HG02571 (cell line): ENCODE results near the gene UTP3.
"Not testable (repeated sequence)": the region's sequence is repeated elsewhere in the genome, so short reads cannot be mapped to it uniquely, and the experiment has no call there.

ENCODE experiments used
- ATAC-seq: cut with Tn5 transposase; IDR thresholded peaks from one replicate; pipeline ENCODE4 v1.9.1; 2021; ENCODE audit warnings: mild to moderate bottlenecking, moderate library complexity; ENCODE audit not compliant: unreplicated experiment

The UTP3 gene, protein sequence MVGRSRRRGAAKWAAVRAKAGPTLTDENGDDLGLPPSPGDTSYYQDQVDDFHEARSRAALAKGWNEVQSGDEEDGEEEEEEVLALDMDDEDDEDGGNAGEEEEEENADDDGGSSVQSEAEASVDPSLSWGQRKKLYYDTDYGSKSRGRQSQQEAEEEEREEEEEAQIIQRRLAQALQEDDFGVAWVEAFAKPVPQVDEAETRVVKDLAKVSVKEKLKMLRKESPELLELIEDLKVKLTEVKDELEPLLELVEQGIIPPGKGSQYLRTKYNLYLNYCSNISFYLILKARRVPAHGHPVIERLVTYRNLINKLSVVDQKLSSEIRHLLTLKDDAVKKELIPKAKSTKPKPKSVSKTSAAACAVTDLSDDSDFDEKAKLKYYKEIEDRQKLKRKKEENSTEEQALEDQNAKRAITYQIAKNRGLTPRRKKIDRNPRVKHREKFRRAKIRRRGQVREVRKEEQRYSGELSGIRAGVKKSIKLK

DNA sequence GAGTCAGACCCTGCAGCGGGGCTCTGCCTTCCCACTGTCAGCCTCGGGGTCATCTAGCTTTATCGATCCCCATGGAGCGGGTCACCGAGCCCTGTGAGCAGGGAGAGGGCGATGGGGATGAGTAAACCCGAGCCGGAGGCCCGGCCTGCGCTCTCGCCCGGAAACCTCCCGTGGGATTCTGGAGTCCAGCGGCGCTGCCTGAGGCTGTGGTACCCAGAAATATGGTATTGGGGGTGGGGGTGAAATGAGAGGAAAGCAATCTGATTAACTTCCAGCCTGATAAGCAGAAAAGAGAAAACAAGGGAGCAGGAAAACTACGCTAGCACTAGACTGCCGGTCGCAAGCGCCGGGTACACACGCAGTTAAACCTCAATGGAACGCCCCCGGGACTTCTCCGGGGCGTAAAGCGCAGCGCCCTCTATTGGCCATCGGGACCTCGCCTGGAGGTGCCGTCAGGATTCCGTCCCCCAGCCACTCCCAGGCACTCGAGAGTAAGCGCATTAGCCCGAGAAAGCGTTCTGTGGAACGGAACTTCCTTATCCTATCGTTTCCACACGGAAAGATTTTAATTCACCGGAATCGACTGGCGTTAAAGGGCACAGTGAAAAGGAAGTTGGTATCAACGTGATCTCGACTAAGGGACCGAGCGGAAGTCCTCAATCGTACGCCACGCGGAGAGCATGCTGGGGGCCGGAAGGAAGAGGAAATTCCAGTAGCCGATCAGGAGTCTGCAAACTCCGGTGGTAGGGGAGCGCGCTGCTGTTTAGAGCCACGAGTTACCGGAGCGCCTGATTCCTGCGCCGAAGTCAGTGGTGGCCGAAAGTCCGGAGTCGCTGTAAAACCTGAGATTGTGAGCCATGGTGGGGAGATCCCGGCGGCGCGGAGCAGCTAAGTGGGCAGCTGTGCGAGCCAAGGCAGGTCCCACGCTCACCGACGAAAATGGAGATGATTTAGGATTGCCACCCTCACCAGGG lies at the start of gene UTP3:
Gene UTP3 (plus strand): TSS at position 712 of the 974 bp plus-strand sequence. CDS start 146 bp downstream, at position 858.
- ATAC-seq, result peak; percentile 92

DNA sequence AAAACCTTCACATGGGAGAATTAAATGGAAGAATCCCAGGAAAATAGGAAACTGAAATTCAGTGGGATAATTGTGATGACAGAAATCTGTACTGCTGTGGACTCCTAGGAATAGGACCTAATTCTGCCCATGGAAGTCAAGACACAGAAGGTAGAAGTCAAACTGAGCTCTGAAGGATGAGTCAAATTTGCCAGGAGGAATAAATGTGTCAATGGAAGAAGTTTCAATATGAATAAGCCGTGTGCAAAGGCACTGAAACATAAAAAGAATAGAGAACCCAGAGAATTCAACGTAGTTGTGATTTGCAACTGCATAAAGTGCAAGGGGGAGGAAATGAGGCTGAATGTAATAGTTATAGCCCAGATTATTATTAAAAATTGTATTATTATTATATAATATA lies 48.1 kb upstream of the UTP3 start:
- peak; percentile 72 for ATAC-seq

GRCh38 chr4:70650741-70651140 lies 37.6 kb upstream of the UTP3 start:
- not testable (repeated sequence) for ATAC-seq

GRCh38 chr4:70651864-70652506 lies 36.3 kb upstream of the UTP3 start:
- no peak for ATAC-seq

DNA sequence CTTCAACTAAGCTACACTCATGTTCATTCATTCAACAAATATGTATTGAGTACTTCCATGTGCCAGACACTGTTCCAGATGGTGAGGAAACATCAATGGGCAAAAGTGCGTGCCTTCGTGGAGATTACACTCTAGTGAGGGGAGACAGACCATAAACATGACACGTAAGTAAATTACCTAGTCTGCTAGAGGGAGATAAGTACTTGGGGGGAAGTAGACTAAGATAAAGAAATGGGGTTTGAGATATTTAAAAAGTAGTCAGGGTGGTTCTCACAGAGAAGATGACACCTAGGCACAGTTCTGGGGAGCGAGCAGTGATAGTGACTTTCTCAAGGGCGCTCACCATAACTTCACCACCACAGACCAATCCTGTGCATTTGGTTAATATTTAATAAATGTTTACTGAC lies 33.7 kb upstream of the UTP3 start:
- no peak for ATAC-seq

DNA sequence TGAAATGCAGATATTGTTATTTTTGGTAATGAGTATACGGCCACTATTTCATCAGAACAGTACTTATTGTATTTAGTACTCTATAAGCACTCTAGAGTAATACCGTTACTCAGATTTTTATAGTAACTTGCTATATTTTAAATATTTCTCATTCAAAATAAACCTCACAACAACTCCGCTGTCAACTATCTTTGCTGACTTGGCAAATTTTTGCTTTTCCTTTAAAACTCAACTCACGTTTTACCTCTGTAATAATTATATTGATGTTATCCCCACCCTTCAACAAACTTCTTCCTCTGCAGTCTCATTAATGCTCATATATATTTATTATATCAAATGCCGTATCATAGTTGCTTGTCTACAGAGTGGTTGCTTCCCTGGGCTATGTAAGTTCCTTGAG lies 31.0 kb upstream of the UTP3 start:
- ATAC-seq, result no peak

DNA sequence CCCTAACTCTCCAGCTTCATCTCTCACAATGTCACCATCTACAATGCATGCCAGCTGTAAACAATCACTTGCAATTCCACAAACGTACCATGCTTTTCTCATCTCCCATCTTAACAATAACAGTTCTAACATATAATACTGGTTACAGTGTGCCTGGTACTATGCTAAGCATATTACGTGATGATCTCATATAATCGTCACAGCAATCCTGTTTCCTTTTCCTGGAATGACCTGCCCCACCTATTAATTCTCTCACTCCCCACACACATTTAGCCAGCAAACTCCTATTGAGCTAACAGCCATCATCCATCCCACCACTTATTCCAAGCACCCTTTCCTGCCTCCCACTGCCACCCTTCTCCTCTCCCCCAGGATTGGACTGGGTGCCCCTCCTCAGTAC lies 29.9 kb upstream of the UTP3 start:
- no peak for ATAC-seq

GRCh38 chr4:70660106-70660505 lies 28.2 kb upstream of the UTP3 start:
- no peak for ATAC-seq

DNA sequence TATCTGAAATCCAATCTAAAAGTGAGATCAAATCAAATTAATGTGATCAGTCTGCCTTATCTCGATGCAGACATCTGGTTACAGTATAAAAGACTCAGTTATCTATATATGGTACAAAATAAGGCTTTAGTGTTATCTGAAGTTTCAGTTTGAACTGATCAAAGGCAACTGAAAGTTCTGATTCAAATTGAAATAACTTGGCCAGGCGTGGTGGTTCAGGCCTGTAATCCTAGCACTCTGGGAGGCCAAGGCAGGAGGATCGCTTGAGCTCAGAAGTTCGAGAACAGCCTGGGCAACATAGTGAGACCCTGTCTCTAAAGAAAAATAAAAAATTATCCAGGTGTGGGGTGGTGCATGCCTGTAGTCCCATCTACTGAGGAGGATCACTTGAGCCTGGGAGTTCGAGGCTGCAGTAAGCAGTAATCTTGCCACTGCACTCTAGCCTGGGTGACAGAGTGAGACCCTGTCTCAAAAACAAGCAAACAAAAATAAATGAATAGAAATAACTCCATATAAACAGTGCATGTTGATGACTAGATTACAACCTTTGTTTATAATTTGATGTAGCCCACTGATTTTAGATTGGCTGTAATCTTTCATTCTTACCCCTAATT lies 26.9 kb upstream of the UTP3 start:
- ATAC-seq, result peak; percentile 67

- peak; percentile 52 for ATAC-seq
These were observed 22.0 kb upstream of the UTP3 start, which contains the start of gene JCHAIN for GRCh38 chr4:70666369-70666768. Gene JCHAIN, minus strand, starts transcription at chr4:70666508. Its CDS starts 18 bp downstream, at chr4:70666490.

DNA sequence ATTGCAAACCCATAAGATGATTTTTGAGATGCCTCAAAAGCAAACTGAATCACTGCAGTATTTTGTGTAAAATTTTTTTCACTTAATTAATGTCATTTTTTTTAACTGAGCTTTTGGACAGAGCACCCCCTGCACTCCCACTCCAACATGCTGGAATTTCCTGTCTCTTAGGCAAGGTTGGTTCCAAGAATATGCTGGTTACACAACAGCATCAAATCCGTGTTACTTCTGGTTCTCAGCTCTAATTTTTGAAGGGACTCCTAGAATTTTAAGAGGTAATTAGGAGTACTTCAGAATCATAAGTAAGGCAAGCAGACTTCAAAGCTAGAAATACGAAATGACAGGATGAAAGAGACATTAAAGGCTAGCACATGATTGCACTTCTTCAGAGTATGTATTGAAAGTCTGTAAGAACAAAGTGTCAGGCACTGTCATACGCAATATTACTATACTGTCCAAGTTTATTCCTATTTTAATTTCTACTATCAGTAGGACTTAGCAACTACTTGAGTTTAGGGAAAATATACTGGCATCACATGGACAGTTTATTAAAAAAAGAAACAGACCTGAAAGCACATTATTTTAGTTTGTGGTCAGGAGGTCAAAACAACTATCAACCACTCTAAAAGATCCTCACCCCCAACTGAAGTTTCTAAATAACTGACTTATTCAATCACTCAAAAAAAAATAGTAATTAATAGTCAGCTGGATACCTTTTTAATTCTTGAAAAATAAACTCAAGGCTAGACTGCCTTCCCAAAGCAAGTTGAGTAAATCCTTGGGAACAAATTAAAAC lies 20.4 kb upstream of the UTP3 start:
- ATAC-seq, result no peak

DNA sequence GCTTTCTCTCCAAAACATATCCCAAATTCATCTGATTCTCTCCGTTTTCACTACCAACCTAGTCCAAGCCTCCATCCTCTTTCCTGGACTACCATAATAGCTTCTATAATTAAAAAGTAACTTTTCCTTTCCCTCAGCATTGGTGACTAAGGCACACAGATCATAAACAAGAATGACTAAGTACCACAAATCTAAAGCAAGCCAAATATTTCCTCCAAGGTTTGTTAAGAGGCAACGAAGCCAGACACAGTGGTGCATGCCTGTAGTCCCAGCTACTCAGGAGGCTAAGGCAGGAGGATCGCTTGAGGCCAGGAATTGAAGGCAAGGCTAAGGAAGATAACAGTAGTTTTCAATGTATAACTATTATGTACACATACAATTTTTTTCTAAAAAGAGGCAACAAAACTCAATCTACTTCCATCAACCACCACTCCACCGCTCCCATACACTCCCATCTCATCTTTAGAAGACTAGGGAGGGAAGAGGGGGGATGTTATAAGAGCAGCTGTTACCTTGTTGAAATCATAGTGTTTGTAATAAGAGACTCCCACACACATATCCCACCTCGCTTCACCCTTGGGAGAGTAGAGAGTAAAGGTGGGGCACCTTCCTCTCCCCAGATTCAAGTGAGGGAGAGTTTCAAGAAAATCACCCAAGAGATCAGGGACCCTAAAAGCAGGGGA lies 17.9 kb upstream of the UTP3 start:
- no peak for ATAC-seq

DNA sequence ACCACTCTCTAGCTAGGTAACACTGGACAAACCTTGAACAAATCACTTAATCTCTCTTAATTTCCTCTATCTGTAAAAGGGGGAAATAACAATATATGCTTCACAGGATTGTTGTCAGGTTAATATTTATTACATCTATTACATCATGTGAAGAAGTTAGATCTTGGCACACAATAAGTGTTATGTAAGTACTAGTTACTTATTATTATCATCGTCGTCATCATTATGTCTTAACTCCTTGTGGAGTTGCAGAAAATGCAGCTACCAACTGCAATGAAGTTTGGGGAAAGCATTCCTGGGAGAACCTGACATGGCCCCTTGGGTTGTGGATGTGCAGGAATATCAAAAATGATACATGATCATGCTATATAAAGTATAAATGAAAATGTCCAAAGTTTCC lies 17.2 kb upstream of the UTP3 start:
- no peak for ATAC-seq

- no peak for ATAC-seq
These were observed 14.1 kb upstream of the UTP3 start for GRCh38 chr4:70674191-70674590.

GRCh38 chr4:70674731-70675130 lies 13.6 kb upstream of the UTP3 start:
- no peak for ATAC-seq

DNA sequence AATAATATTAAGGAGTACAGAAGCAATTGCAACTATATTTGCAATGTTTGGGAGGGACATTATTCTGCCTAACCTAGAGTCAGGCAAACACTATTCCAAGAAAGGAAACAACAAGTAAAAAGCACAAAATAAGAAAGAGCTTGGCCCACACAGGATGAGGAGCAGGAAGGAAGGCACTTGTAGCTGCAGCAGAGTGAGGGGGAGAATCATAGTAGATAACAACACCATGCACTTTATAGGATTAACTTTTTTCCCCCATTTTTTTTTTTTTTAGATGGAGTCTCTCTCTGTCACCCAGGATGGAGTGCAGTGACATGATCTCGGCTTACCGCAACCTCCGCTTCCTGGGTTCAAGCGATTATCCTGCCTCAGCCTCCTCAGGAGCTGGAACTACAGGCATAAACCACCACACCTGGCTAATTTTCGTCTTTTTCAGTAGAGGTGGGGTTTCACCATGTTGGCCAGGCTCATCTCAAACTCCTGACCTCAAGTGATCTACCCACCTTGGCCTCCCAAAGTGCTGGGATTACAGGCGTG lies 11.7 kb upstream of the UTP3 start:
- no peak for ATAC-seq

DNA sequence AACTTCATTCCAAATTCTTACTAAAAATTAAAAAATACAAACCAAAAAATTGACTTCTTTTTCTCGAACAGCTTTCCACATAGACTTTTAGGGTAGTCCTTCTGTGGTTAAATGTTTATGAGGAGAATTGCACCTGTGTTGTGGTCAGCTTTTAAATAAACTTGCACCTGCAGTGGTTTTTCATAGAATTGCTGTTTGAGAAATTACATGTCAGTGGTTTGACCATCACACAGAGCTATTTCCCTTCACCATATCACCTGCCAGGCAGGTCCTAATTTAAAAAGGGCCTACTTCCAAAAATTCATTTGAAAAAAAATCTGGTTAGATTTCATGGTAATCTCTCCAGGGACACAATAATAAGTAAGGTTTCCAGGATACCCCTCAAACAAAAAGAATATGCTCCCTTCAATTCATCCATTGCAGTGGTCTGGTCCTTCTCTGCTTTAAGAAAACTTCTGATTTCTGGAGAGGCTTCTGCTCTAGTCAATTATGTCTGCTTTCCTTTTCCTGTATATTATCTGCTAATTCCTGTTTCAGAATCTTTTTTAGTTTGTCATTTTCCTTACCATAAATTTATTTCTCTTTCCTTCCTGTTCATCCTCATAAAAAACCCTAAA lies 9.8 kb upstream of the UTP3 start:
- peak; percentile 68 for ATAC-seq

DNA sequence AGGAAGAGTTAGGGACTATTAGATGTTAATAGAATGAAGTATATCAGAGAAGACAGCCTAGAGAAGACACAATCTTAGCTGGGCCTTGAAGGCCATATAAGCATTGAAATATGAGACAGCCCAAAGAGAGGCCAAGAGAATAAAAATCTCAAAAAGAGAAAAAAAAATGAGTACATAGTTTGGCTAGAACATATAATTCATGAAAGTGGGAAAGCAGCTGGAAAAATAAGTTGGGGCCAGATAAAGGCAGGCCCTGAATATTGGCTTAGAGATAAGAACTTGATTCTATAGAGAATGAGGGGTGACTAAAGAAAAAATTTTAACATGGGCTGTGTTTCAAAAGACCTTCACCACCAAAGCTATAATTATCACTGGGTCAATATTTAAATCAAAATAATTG lies 7.4 kb upstream of the UTP3 start:
- no peak for ATAC-seq
